HG02588 (cell line): ENCODE data around the gene SMIM28.

Experiments
- ATAC-seq: cut with Tn5 transposase; IDR thresholded peaks from one replicate; pipeline ENCODE4 v1.9.1; 2021; ENCODE audit warnings: mild to moderate bottlenecking, moderate library complexity; ENCODE audit not compliant: unreplicated experiment

The SMIM28 gene

DNA sequence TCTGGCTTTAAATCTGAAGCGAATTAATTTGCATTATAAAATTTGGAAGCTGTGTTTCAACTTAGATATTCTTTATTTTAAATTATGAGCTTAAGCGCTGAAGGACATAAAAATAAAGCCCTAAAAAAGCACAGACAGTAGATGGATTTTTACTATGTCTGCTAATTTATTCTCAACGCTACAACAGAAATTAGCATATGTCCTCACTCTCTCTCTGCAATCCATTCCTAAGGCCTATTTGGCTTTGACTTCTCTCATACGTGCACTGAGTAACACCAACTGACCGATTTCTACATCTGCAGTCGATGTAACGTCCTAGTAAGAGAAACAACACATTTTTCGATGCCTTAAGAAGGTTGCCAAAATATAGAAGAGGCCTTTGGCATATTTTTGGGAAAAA is 50.0 kb downstream of the SMIM28 start:
- ATAC-seq, result no peak

DNA sequence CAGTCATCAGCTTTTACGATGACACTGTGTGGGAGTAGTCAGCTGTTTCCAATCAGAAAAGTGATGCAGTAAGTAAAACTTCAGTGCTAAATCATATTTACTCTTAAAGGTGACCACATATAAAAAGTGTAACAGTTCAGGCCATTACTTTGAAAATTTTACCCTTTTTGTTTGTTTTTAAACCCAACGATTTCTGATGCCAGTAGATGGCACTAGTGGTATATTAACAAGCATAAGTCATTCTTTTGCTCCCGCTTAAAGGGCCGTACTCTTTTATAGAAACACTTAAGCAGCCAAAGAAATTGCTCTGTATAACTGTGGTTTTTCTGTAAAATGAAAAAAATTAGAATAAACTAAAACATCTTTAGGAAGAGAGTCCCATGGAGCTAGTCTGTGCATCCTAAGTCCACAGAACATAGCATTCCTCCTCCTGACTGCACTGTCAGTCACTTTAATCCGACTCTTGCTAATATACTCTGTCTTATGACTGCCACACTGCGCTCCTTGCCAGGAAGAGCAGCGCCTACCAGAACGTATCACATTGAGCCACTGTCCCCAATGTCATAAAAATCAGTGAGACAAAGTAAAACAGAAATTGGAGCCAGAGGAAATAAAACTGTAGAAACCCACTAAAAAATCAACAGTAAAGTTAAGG is 51.4 kb downstream of the SMIM28 start:
- ATAC-seq, result no peak

DNA sequence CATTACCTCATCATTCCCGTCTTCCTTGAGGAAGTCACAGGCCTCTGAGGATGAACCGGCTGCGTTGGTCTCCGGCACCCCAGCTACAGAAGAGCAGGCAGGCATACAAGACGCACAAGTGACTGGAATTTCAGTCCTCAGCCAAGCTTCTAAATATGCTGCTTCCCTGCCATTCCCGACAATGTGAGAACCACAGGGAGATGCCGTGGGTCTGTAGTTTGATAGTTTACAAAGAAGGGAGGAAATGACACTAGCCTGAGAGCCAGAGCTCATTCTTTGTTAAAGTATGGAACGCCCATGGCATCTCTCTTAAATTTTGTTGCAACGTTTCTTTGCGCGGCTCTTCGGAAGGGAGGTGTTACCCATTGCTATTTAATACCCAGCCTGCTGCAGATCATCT is 52.1 kb downstream of the SMIM28 start:
- no peak for ATAC-seq

DNA sequence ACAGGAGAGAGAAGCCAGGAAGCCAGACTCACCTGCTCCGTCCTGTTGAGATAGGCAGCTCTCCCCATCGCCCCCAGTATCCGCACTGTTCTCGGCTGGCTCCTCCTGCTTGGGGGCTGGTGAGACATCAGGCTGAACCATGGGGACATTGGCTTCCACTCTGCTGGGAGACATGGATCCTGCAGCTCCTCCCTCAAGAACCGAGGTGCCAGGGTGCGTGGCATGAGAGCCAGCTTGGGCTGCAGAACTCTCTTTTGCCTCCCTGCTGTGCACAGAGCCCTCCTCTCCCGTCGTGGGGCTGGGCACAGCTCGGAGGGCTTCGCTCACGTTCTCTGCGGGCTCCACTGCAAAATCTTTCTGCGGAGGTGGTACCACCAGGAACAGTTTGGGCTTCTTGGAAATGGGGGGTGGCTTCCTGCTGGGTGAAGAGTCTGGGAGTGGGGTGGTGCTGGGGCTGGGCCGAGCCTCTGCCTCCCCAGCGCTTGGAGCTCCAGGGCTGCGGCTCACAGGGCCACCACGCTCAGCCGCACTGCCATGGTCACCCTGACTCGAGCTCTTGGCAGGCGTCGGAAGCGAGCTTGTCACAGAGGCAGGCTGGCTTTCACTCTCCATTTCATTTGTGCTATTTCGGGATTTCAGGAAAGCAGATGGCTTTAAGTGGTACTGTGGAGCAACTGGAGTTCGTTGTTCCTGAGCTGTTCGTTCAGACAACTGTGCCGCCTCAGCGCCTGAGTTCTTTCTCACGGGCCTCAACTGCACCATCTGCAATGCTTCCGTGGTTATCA is 52.8 kb downstream of the SMIM28 start:
- no peak for ATAC-seq

DNA sequence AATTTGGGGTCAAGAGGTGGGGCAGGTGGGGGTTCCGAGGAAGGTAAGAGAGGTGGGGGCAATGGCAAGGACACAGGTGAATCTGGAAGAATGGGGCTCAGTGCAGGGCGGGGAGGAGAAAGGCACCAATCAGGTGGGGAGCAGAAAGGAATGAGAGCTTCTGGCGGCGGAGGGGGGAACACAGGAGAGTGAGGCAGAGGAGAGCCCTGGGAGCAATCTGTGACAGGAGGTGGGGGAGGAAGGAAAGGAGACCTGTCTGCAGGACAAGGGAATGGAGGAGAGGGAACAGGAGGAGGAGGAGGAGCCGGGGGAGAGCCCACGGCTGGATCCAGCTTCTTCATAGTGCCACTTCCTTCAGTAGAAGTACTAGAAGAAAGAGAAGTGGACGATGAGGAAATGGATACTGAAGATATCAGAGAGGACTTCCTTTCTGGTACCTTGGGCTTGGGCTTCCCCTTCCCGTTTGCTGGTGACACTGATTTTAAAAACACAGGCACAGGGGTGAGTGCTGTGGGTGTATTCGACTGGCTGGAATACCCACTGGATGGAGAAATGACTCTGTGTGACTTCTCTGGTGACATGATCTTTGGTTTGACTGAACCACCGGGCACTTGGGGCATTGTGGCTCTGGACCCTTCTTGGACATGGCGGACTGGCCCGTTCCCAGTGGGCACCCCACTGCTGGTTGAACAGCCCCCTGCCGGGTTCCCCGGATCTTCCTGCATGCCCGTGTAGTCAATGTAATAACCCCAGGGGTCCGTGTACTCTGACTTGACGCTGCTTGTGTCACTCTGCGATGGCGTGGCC is 53.8 kb downstream of the SMIM28 start:
- ATAC-seq, result no peak

DNA sequence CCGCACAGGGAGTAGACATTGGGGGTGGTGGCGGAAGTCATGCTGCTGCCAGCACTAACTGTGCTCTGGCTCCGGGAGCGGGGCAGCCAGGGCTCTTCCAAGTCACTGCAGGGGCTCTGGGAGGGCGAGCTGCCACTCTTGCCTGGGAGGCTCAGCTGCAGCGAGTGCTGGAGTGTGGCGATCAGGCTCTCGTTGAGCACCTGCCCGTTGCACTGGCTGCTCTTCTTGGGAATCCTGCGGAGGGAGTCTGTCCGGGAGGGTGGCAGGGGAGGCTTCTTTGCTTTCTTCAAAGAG is 54.3 kb downstream of the SMIM28 start:
- ATAC-seq, result no peak
